Smooth muscle cell (in vitro differentiated cells): ENCODE measurements around the gene ZNF423. TPM values are rescaled to one million over a fixed set of nuclear protein-coding genes. Genes with fewer than 3 reads are reported as not detected.

ENCODE experiments used
- DNase-seq: peaks from one replicate; lab custom pipeline; 2025; ENCODE audit not compliant: unreplicated experiment; lab: John Stamatoyannopoulos, UW
- H2AFZ ChIP-seq: fragments of 200-600 bp; sonication (generic); 2 replicates; pipeline ENCODE4 v1.6.0; 2016; ENCODE audit warnings: antibody characterized with exemption, low read depth, mild to moderate bottlenecking
- H3F3A ChIP-seq: fragments of 200-600 bp; sonication (generic); 2 replicates; pipeline ENCODE4 v1.6.0; 2017; ENCODE audit warnings: antibody characterized with exemption, low read depth
- H3K27ac ChIP-seq: fragments of 200-600 bp; sonication (generic); 2 replicates; pipeline ENCODE4 v1.5.1; 2016; ENCODE audit warnings: low read depth, mild to moderate bottlenecking
- H3K27me3 ChIP-seq: fragments of 200-600 bp; sonication (generic); 2 replicates; pipeline ENCODE4 v1.6.1; 2016; ENCODE audit warnings: low read depth, mild to moderate bottlenecking
- H3K36me3 ChIP-seq: fragments of 200-600 bp; sonication (generic); 2 replicates; pipeline ENCODE4 v1.5.1; 2016; ENCODE audit warnings: low read depth
- H3K4me1 ChIP-seq: fragments of 200-600 bp; sonication (generic); 2 replicates; pipeline ENCODE4 v1.5.1; 2016; ENCODE audit warnings: low read depth
- H3K4me2 ChIP-seq: fragments of 200-600 bp; sonication (generic); 2 replicates; pipeline ENCODE4 v1.6.0; 2016; ENCODE audit warnings: mild to moderate bottlenecking
- H3K4me3 ChIP-seq: fragments of 200-600 bp; sonication (generic); 2 replicates; pipeline ENCODE4 v1.5.1; 2016; ENCODE audit warnings: mild to moderate bottlenecking
- H3K79me2 ChIP-seq: fragments of 200-600 bp; sonication (generic); 2 replicates; pipeline ENCODE4 v1.6.0; 2016; ENCODE audit warnings: low read depth, mild to moderate bottlenecking
- H3K9ac ChIP-seq: fragments of 200-600 bp; sonication (generic); 2 replicates; pipeline ENCODE4 v1.6.0; 2016; ENCODE audit warnings: low read depth
- H3K9me3 ChIP-seq: fragments of 200-600 bp; sonication (generic); replicated peaks from 2 replicates; pipeline ENCODE4 v1.5.1; 2016; ENCODE audit warnings: low read depth
- H4K20me1 ChIP-seq: fragments of 200-600 bp; sonication (generic); 2 replicates; pipeline ENCODE4 v1.6.0; 2016; ENCODE audit warnings: low read depth
- CTCF ChIP-seq: fragments of 200-600 bp; sonication (generic); IDR thresholded peaks from 2 replicates; pipeline ENCODE4 v1.5.1; 2017; ENCODE audit warnings: borderline replicate concordance, mild to moderate bottlenecking, antibody characterized with exemption; ENCODE audit not compliant: insufficient read depth, poor library complexity, severe bottlenecking
- WGBS: methylation state at CpG from one replicate; pipeline ENCODE4 v1.1.7; 2016; ENCODE audit warnings: low lambda C conversion rate; 5-methylcytosine and 5-hydroxymethylcytosine counted together
- polyA plus RNA-seq: library from polyadenylated mRNA; unstranded; fragments of >200 nt; fragmentation: Nextera tagmentation; extraction: Ambion mirVana; gene quantifications from 2 replicates; pipeline ENCODE4 v1.2.1, GENCODE V29; 2016
- total RNA-seq: library from RNA; depleted of rRNA; stranded (reverse); fragments of >200 nt; gene quantifications from 2 replicates; pipeline ENCODE4 v1.2.3, GENCODE V29; 2014

The ZNF423 gene
- total and polyA plus RNA-seq, 2 experiments from 2014 or later = 6.9 to 7.0 TPM

DNA sequence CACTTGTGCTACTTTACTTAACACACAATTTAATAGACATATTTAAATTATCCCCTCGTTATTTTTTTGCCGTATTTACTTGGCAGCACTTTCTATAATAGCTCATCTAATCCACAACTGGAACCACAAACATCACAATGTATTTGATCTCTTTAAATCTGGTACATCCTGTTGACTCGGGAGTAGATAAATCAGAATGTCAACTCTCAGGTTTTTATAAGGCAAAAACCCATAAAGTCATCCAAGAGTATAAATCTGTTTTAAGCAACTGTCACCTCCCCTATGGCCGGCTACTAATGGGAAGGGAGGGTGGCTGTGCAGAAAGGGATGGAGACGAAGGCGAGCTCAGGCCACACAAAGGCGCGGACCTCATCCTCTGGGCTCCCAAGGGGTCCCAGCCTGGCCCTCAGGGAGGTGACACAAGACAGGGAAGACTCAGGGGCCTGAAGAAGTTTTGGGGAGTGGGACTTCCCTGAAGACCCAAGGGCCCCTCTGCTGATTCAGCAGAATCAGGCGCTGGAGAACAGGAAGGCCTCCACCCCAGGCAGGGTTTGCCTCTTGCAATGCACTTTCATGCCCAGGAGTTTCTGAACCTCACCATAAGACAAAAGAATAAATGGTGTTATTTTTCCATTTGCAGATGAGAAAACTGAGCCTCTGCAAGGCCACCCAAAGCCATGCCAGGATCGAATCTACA, 122.5 kb downstream of the ZNF423 start:
- Histone ChIP-seq H3K9me3 (peaks cover 7% of the 10 kb centered on the region), H3K79me2 (no peaks in the 10 kb centered on the region), H2AFZ (no peak overlapping the region), H3K36me3 (no peaks in the 10 kb centered on the region), H3K27ac (no peak overlapping the region), H3F3A (no peaks in the 10 kb centered on the region), H3K4me2 (no peak overlapping the region), H3K4me1 (no peaks in the 10 kb centered on the region), H3K27me3 (no peaks in the 10 kb centered on the region), H3K9ac (no peak overlapping the region), H3K4me3 (no peak overlapping the region), H4K20me1 (peaks cover 23% of the 10 kb centered on the region)
- 58% methylated on average over 10 of the region's 10 CpGs for WGBS
- no peak for DNase-seq
- TF ChIP-seq CTCF = no peak

DNA sequence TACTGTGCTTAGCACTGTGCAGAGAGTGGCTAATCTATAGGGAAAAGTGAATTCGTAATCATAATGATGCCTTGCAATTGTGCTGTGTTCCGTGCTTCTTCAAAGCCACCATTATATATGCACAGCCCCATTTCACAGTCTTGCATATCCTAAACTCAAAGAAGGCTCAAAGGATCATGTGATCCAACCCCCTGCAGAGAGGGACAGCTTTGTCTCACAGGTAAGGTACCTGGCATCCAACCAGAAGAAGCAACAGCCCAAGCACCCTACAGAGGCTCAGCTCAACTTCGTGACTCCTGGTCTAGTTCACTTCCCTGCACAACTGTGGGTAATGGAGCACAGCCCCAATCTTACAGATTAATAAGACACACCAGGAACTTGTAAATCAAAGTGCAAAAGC, 124.0 kb downstream of the ZNF423 start:
- Histone ChIP-seq H3K36me3 (no peaks in the 10 kb centered on the region), H4K20me1 (peaks cover 23% of the 10 kb centered on the region), H3K27me3 (no peaks in the 10 kb centered on the region), H3K27ac (no peak overlapping the region), H3F3A (no peaks in the 10 kb centered on the region), H3K4me2 (no peak overlapping the region), H3K9me3 (peaks cover 7% of the 10 kb centered on the region), H3K79me2 (no peaks in the 10 kb centered on the region), H3K4me3 (no peak overlapping the region), H3K4me1 (no peaks in the 10 kb centered on the region), H3K9ac (no peak overlapping the region), H2AFZ (no peak overlapping the region)
- WGBS = 98% methylated on average over 3 of the region's 3 CpGs
- no peak for TF ChIP-seq CTCF
- DNase-seq = no peak

- 96% methylated on average over 12 of the region's 12 CpGs for WGBS
- no peaks in the 10 kb centered on the region for H3K36me3 ChIP-seq
- no peak for TF ChIP-seq CTCF
- H3K27me3 ChIP-seq = no peaks in the 10 kb centered on the region
- H2AFZ ChIP-seq = no peak overlapping the region
- peaks cover 23% of the 10 kb centered on the region for H4K20me1 ChIP-seq
- H3K4me1 ChIP-seq = no peaks in the 10 kb centered on the region
- H3K9me3 ChIP-seq = peaks cover 7% of the 10 kb centered on the region
- H3K4me2 ChIP-seq = no peak overlapping the region
- no peak overlapping the region for H3K27ac ChIP-seq
- H3F3A ChIP-seq = no peaks in the 10 kb centered on the region
- no peak for DNase-seq
- no peaks in the 10 kb centered on the region for H3K79me2 ChIP-seq
- no peak overlapping the region for H3K4me3 ChIP-seq
- H3K9ac ChIP-seq = no peak overlapping the region
These were observed 125.1 kb downstream of the ZNF423 start for GRCh38 chr16:49730772-49731171.

GRCh38 chr16:49727611-49728010, 128.3 kb downstream of the ZNF423 start:
- DNase-seq = no peak
- WGBS = 96% methylated on average over 11 of the region's 11 CpGs
- no peaks in the 10 kb centered on the region for H3K4me1 ChIP-seq
- peaks cover 7% of the 10 kb centered on the region for H3K9me3 ChIP-seq
- no peak for TF ChIP-seq CTCF
- H3K4me2 ChIP-seq = no peak overlapping the region
- peaks cover 4% of the 10 kb centered on the region for H4K20me1 ChIP-seq
- no peak overlapping the region for H3K9ac ChIP-seq
- no peaks in the 10 kb centered on the region for H3F3A ChIP-seq
- no peaks in the 10 kb centered on the region for H3K36me3 ChIP-seq
- no peaks in the 10 kb centered on the region for H3K27me3 ChIP-seq
- H3K27ac ChIP-seq = no peak overlapping the region
- no peaks in the 10 kb centered on the region for H3K79me2 ChIP-seq
- H2AFZ ChIP-seq = no peak overlapping the region
- no peak overlapping the region for H3K4me3 ChIP-seq
